ENCODE data around the gene LANCL1.

- TF ChIP-seq CTCF (IDR thresholded peaks at IDR 0.05) (no peak), POLR2A (IDR thresholded peaks at IDR 0.05) (no peak)
Observed at GRCh38 chr2:210442457-210442856, 34.1 kb downstream of the LANCL1 start.

Data from Peyer's patch (tissue), 4 donors.